Measurements from ENCODE around the gene FKBP9. TPM values are rescaled to one million over a fixed set of nuclear protein-coding genes. Genes with fewer than 3 reads are reported as not detected.

The FKBP9 gene
- polyA plus RNA-seq, 1 donor (not counting 4 experiments of a cell fraction or from before 2014, with no cell fraction given) = 92.2 TPM

DNA sequence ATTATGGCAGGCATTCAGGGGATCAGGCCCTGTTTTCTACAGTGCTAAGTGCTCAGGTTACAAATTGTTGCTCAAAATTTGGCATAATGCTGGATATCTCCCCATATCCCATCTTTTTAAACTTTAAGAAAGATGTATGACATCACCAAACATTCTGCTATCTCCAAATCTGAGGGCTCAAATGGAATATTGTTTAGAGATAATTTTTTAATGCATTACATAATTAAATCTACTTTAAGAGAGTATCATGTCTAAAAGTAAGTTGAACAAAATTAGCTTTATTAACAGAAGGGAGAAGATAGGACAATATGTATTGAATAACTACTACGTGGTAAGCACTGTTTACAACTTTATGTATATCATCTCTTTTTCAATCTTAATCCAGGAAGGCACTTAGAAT, 91.5 kb downstream of the FKBP9 start:
- no peaks in the 10 kb centered on the region for H3K36me3 ChIP-seq (ENCODE audit: control insufficient read depth in 2 of 2, extremely low read depth in 1 of 2, insufficient read depth in 2 of 2, low read length in 2 of 2)
- no peaks in the 10 kb centered on the region for H3K9me3 ChIP-seq (ENCODE audit: control insufficient read depth, low read depth, low read length)
- no peak overlapping the region for H3K27ac ChIP-seq (ENCODE audit: control insufficient read depth, insufficient read depth, low read length)
- peaks cover 12% of the 10 kb centered on the region for H3K4me1 ChIP-seq (ENCODE audit: control insufficient read depth, extremely low read depth, insufficient read depth, low read length)
- H3K79me2 ChIP-seq (ENCODE audit: control insufficient read depth, insufficient read depth, low read length) = peaks cover 83% of the 10 kb centered on the region
- H4K20me1 ChIP-seq (ENCODE audit: control insufficient read depth, extremely low read depth, insufficient read depth, low read length) = no peaks in the 10 kb centered on the region
- H3K27me3 ChIP-seq (ENCODE audit: control insufficient read depth, extremely low read depth, insufficient read depth, low read length) = no peaks in the 10 kb centered on the region
- dilution Hi-C loops (cut with MboI; ENCODE audit: extremely low pct_ligation_motif_present, low sequenced_read_pairs) = no loop called here
- H3K9ac ChIP-seq (ENCODE audit: control insufficient read depth, extremely low read depth, insufficient read depth, low read length) = no peak overlapping the region
- DNase-seq (ENCODE audit: low read depth, low spot score) = no peak
- no peak overlapping the region for H3K4me2 ChIP-seq (ENCODE audit: control insufficient read depth, extremely low read depth, insufficient read depth, low read depth, low read length)
- FAIRE-seq = no peak
- TF ChIP-seq EZH2 (IDR thresholded peaks at IDR 0.05; ENCODE audit: low read length) (no peak), CTCF (optimal IDR thresholded peaks at IDR 0.05 in 1 of 3, IDR thresholded peaks at IDR 0.05 in 1 of 3, conservative IDR thresholded peaks at IDR 0.05 in 1 of 3; ENCODE audit: extremely low read depth in 1 of 3, insufficient read depth in 2 of 3, low read length in 3 of 3) (no peak)
- H2AFZ ChIP-seq (ENCODE audit: control insufficient read depth, low read length) = no peak overlapping the region
- no peaks in the 10 kb centered on the region for H3K9me1 ChIP-seq (ENCODE audit: control insufficient read depth, extremely low read depth, insufficient read depth, low read length)
- H3K4me3 ChIP-seq (ENCODE audit: control insufficient read depth in 2 of 3, extremely low read depth in 1 of 3, insufficient read depth in 2 of 3, low read depth in 1 of 3, low read length in 3 of 3) = no peak overlapping the region

GRCh38 chr7:33050535-33051318, 93.5 kb downstream of the FKBP9 start:
- Histone ChIP-seq H3K9ac (ENCODE audit: control insufficient read depth, extremely low read depth, insufficient read depth, low read length) (no peak overlapping the region), H3K4me3 (ENCODE audit: control insufficient read depth in 2 of 3, extremely low read depth in 1 of 3, insufficient read depth in 2 of 3, low read depth in 1 of 3, low read length in 3 of 3) (peak overlapping the region in 1 of 3 experiments; percentile 13), H3K4me1 (ENCODE audit: control insufficient read depth, extremely low read depth, insufficient read depth, low read length) (peaks cover 16% of the 10 kb centered on the region), H2AFZ (ENCODE audit: control insufficient read depth, low read length) (no peak overlapping the region), H3K4me2 (ENCODE audit: control insufficient read depth, extremely low read depth, insufficient read depth, low read depth, low read length) (peak overlapping the region; percentile 65), H3K79me2 (ENCODE audit: control insufficient read depth, insufficient read depth, low read length) (peaks cover 90% of the 10 kb centered on the region), H3K27me3 (ENCODE audit: control insufficient read depth, extremely low read depth, insufficient read depth, low read length) (no peaks in the 10 kb centered on the region), H3K9me3 (ENCODE audit: control insufficient read depth, low read depth, low read length) (no peaks in the 10 kb centered on the region), H3K9me1 (ENCODE audit: control insufficient read depth, extremely low read depth, insufficient read depth, low read length) (no peaks in the 10 kb centered on the region), H4K20me1 (ENCODE audit: control insufficient read depth, extremely low read depth, insufficient read depth, low read length) (no peaks in the 10 kb centered on the region), H3K27ac (ENCODE audit: control insufficient read depth, insufficient read depth, low read length) (no peak overlapping the region), H3K36me3 (ENCODE audit: control insufficient read depth in 2 of 2, extremely low read depth in 1 of 2, insufficient read depth in 2 of 2, low read length in 2 of 2) (no peaks in the 10 kb centered on the region)
- peak in 2 of 3 experiments; percentile 31 to 51 for TF ChIP-seq CTCF (optimal IDR thresholded peaks at IDR 0.05 in 1 of 3, IDR thresholded peaks at IDR 0.05 in 1 of 3, conservative IDR thresholded peaks at IDR 0.05 in 1 of 3; ENCODE audit: extremely low read depth in 1 of 3, insufficient read depth in 2 of 3, low read length in 3 of 3)
- TF ChIP-seq EZH2 (IDR thresholded peaks at IDR 0.05; ENCODE audit: low read length) = no peak
- FAIRE-seq (no peak), DNase-seq (ENCODE audit: low read depth, low spot score) (no peak)
- dilution Hi-C loops (cut with MboI; ENCODE audit: extremely low pct_ligation_motif_present, low sequenced_read_pairs) = no loop called here

Data from keratinocyte (primary cell).